K562 (cell line): ENCODE data around the gene WIPF1. TPM values are rescaled to one million over a fixed set of nuclear protein-coding genes. Genes with fewer than 3 reads are reported as not detected.
A peak's percentile ranks its signal among the peaks of the same experiment; 100 is the strongest.

Experiments used
- ARID1B ChIP-seq: fragments of 450-650 bp; IDR thresholded peaks from 2 replicates; pipeline ENCODE4 v1.6.1; 2016; ENCODE audit warnings: antibody characterized with exemption, mild to moderate bottlenecking, inconsistent platforms
- CEBPG ChIP-seq, 3 experiments: fragments of 200-800 bp in 1 of 3; sonication (Bioruptor generic) in 1 of 3; sonication (generic) in 1 of 3; formaldehyde crosslinking in 1 of 3; IDR thresholded peaks in 2 of 3; conservative IDR thresholded peaks in 1 of 3; 2 replicates each; pipeline versions ENCODE4 v1.6.1 to v1.8.0; 2016 to 2022; ENCODE audit warnings: missing compliant biosample characterization in 2 of 3, missing genetic modification characterization in 2 of 3, mild to moderate bottlenecking in 1 of 3, missing genetic modification reagents in 1 of 3
- DEAF1 ChIP-seq: fragments of 450-650 bp; formaldehyde crosslinking; IDR thresholded peaks from 2 replicates; pipeline ENCODE4 v1.4.0; 2020; ENCODE audit warnings: mild to moderate bottlenecking, moderate library complexity
- EP400 ChIP-seq: fragments of 450-650 bp; IDR thresholded peaks from 2 replicates; pipeline ENCODE4 v1.6.1; 2017; ENCODE audit warnings: antibody characterized with exemption, mild to moderate bottlenecking, moderate library complexity
- IRF9 ChIP-seq: fragments of 450-650 bp; IDR thresholded peaks from 2 replicates; pipeline ENCODE4 v1.6.1; 2016; ENCODE audit warnings: missing biosample characterization, missing genetic modification characterization
- POLR2AphosphoS5 ChIP-seq: IDR thresholded peaks from 2 replicates; pipeline ENCODE4 v1.6.1; 2011; ENCODE audit warnings: mild to moderate bottlenecking, low read depth, low read length, moderate library complexity; ENCODE audit not compliant: control insufficient read depth, insufficient read depth
- PPARD ChIP-seq: fragments of 250-450 bp; sonication (Bioruptor Pico); IDR thresholded peaks from 2 replicates; pipeline ENCODE4 v1.8.0; 2022; ENCODE audit warnings: inconsistent platforms, mild to moderate bottlenecking, moderate library complexity
- RAD21 ChIP-seq, 2 experiments: fragments of 250-450 bp in 1 of 2; fragments of 450-650 bp in 1 of 2; sonication (Bioruptor Pico) in 1 of 2; formaldehyde crosslinking in 1 of 2; IDR thresholded peaks in 1 of 2; conservative IDR thresholded peaks in 1 of 2; 2 replicates each; pipeline versions ENCODE4 v1.4.0 to v1.8.0; 2020 to 2022; ENCODE audit warnings: mild to moderate bottlenecking in 2 of 2, moderate library complexity in 1 of 2
- polyA plus RNA-seq, 8 experiments: library from polyadenylated mRNA; depleted of rRNA in 4 of 8; stranded (reverse) in 5 of 8; unstranded in 3 of 8; fragments of >200 nt; fragmentation: Nextera tagmentation in 2 of 8; fragmentation: Illumina TruSeq in 1 of 8; extraction: Ambion mirVana in 2 of 8; extraction: Trizol in 1 of 8; gene quantifications; 2 replicates each; pipeline versions ENCODE4 v1.2.1 to v1.2.3, GENCODE V29; 2011 to 2014; ENCODE audit warnings: inconsistent platforms in 1 of 8, missing spikeins in 1 of 8
- total RNA-seq, 7 experiments: library from RNA; depleted of rRNA in 6 of 7; stranded (reverse); fragments of >200 nt in 6 of 7; fragmentation: Illumina TruSeq in 2 of 7; extraction: Trizol in 2 of 7; gene quantifications; 2 replicates each; pipeline versions ENCODE4 v1.2.1 to v1.2.3, GENCODE V29; 2011 to 2021; ENCODE audit warnings: low replicate concordance in 1 of 7

The WIPF1 gene
- total and polyA plus RNA-seq, 9 of the 15 experiments (the other 6 are each of a cell fraction or from before 2014, with no cell fraction given), result 0.54 to 4.9 (median 2.4) TPM

- TF ChIP-seq IRF9 (tag) (no peak), RAD21 (CRISPR knock-in tag; conservative IDR thresholded peaks at IDR 0.05 in 1 of 2, IDR thresholded peaks at IDR 0.05 in 1 of 2) (peak; percentile 66 to 81), DEAF1 (CRISPR knock-in tag) (peak; percentile 64), POLR2AphosphoS5 (no peak), ARID1B (0 out of 2 replicates have a peak, but pooled peaks have one; percentile 28), CEBPG (CRISPR knock-in tag; IDR thresholded peaks at IDR 0.05) (no peak), CEBPG (tag; conservative IDR thresholded peaks at IDR 0.05 in 1 of 2, IDR thresholded peaks at IDR 0.05 in 1 of 2) (no peak), EP400 (no peak), PPARD (CRISPR knock-in tag) (no peak)
Measured at GRCh38 chr2:174603280-174603679, 5.7 kb upstream of the WIPF1 start (continued).
